Tibial nerve (tissue), 4 donors: ENCODE data around the gene COL1A1. TPM values are rescaled to one million over a fixed set of nuclear protein-coding genes. Genes with fewer than 3 reads are reported as not detected.

Source experiments
- DNase-seq, 2 donors: peaks; one replicate each; pipeline ENCODE4 v3.0.0-alpha.2; 2019; ENCODE audit warnings: low spot score in 2 of 2
- H3K27ac ChIP-seq, 4 donors: fragments of 200-600 bp; sonication (generic) in 3 of 4; one replicate each; pipeline ENCODE4 v1.5.1; 2017 to 2019; ENCODE audit warnings: mild to moderate bottlenecking in 1 of 4
- H3K27me3 ChIP-seq, 2 donors: fragments of 200-600 bp; sonication (generic) in 1 of 2; one replicate each; pipeline versions ENCODE4 v1.5.1 to v1.6.0; 2017 to 2019
- H3K36me3 ChIP-seq, 3 donors: fragments of 200-600 bp; sonication (generic); one replicate each; pipeline ENCODE4 v1.5.1; 2018 to 2019
- H3K4me1 ChIP-seq, 4 donors: fragments of 200-600 bp; sonication (generic) in 3 of 4; one replicate each; pipeline ENCODE4 v1.5.1; 2017 to 2019
- H3K4me3 ChIP-seq, 4 donors: fragments of 200-600 bp; sonication (generic) in 3 of 4; one replicate each; pipeline ENCODE4 v1.5.1; 2017 to 2019; ENCODE audit warnings: mild to moderate bottlenecking in 1 of 4, moderate library complexity in 1 of 4
- H3K9me3 ChIP-seq, 4 donors: fragments of 200-600 bp; sonication (generic) in 3 of 4; one replicate each; pipeline ENCODE4 v1.5.1; 2017 to 2019
- EP300 ChIP-seq, 2 donors: sonication (generic); formaldehyde crosslinking; IDR thresholded peaks; one replicate each; pipeline ENCODE4 v1.6.1; 2017; ENCODE audit warnings: antibody characterized with exemption in 2 of 2, mild to moderate bottlenecking in 1 of 2
- POLR2A ChIP-seq, 2 donors: fragments of 450-650 bp; IDR thresholded peaks; one replicate each; pipeline ENCODE4 v1.6.1; 2017; ENCODE audit warnings: antibody characterized with exemption in 2 of 2, mild to moderate bottlenecking in 2 of 2, moderate library complexity in 2 of 2
- WGBS, 2 donors: methylation state at CpG; one replicate each; pipeline ENCODE4 v1.1.5; 2018; 5-methylcytosine and 5-hydroxymethylcytosine counted together
- total RNA-seq, 4 donors: library from RNA; depleted of rRNA; stranded (reverse); fragments of >200 nt; gene quantifications; one replicate each; pipeline ENCODE4 v1.1.0, GENCODE V29; 2016
- TF ChIP-seq, protein P1 (sequence below), 5 experiments: fragments of 200-600 bp in 3 of 5; fragments of 450-650 bp in 2 of 5; sonication (generic) in 3 of 5; IDR thresholded peaks; one replicate each; pipeline ENCODE4 v1.5.1; 2016 to 2019; ENCODE audit warnings: antibody characterized with exemption in 5 of 5, mild to moderate bottlenecking in 3 of 5, moderate library complexity in 2 of 5

The COL1A1 gene
- total RNA-seq, 4 donors from 2014 or later, result 31.5 to 185 (median 73.0) TPM

GRCh38 chr17:50207792-50208567 is 6.5 kb upstream of the COL1A1 start:
- Histone ChIP-seq H3K4me3 (no peak overlapping the region), H3K4me1 (peaks cover 0 to 94% (median 41%) of the 10 kb centered on the region in 4 donors)
- WGBS, 2 donors, result 85 to 86% methylated on average over 8 of the region's 8 CpGs

DNA sequence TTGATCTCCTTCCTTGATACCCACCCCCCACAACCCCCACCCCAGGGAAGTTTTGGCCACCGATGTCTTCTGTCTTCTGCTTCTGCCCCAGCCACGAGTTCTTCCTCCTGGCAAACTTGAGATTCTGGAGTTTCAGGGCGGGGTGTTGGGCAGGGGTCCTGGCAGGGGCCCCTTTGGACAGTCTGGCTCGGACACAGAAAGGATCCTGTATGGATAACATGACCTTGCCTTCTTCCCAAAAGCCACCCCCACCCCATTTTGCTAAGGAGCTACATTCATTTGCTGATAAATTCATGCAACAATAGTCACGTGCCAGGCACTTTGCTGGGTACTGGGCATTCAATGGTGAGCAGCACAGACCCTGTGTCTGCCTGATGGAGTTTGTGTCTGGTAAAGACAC is 5.9 kb upstream of the COL1A1 start:
- WGBS, 2 donors, result 47 to 53% methylated on average over 5 of the region's 5 CpGs
- peaks cover 0 to 89% (median 42%) of the 10 kb centered on the region in 4 donors for H3K4me1 ChIP-seq
- peak overlapping the region; percentile 35 to 87 (median 42) for H3K27ac ChIP-seq
- no peak for TF ChIP-seq POLR2A (IDR thresholded peaks at IDR 0.05)
- TF ChIP-seq EP300 (IDR thresholded peaks at IDR 0.05), result no peak
- TF ChIP-seq, protein P1, sequence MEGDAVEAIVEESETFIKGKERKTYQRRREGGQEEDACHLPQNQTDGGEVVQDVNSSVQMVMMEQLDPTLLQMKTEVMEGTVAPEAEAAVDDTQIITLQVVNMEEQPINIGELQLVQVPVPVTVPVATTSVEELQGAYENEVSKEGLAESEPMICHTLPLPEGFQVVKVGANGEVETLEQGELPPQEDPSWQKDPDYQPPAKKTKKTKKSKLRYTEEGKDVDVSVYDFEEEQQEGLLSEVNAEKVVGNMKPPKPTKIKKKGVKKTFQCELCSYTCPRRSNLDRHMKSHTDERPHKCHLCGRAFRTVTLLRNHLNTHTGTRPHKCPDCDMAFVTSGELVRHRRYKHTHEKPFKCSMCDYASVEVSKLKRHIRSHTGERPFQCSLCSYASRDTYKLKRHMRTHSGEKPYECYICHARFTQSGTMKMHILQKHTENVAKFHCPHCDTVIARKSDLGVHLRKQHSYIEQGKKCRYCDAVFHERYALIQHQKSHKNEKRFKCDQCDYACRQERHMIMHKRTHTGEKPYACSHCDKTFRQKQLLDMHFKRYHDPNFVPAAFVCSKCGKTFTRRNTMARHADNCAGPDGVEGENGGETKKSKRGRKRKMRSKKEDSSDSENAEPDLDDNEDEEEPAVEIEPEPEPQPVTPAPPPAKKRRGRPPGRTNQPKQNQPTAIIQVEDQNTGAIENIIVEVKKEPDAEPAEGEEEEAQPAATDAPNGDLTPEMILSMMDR (IDR thresholded peaks at IDR 0.05), result no peak
- H3K27me3 ChIP-seq, result no peaks in the 10 kb centered on the region
- H3K4me3 ChIP-seq, result no peak overlapping the region
- DNase-seq, result peak in 1 of 2 donors; percentile 4
- H3K36me3 ChIP-seq, result no peaks in the 10 kb centered on the region
- no peaks in the 10 kb centered on the region for H3K9me3 ChIP-seq

More at GRCh38 chr17:50207792-50208567, 6.5 kb upstream of the COL1A1 start:
- Histone ChIP-seq H3K27me3 (no peaks in the 10 kb centered on the region), H3K9me3 (no peaks in the 10 kb centered on the region), H3K27ac (peak overlapping the region in 3 of 4 donors; percentile 35 to 87 (median 84)), H3K36me3 (no peaks in the 10 kb centered on the region)
- TF ChIP-seq, protein P1 (IDR thresholded peaks at IDR 0.05), result no peak
- TF ChIP-seq POLR2A (IDR thresholded peaks at IDR 0.05) (no peak), EP300 (IDR thresholded peaks at IDR 0.05) (no peak)
- DNase-seq, result peak in 1 of 2 donors; percentile 4

GRCh38 chr17:50206604-50207293 is 5.3 kb upstream of the COL1A1 start:
- Histone ChIP-seq H3K27ac (peak overlapping the region; percentile 35 to 95 (median 42)), H3K27me3 (peaks cover 0 to 1% of the 10 kb centered on the region in 2 donors), H3K9me3 (no peaks in the 10 kb centered on the region), H3K4me1 (peaks cover 0 to 88% (median 39%) of the 10 kb centered on the region in 4 donors), H3K4me3 (no peak overlapping the region), H3K36me3 (no peaks in the 10 kb centered on the region)
- peak in 1 of 2 donors; percentile 43 for DNase-seq
- WGBS, 2 donors, result 17 to 19% methylated on average over 18 of the region's 18 CpGs
- TF ChIP-seq EP300 (IDR thresholded peaks at IDR 0.05), result no peak
- TF ChIP-seq POLR2A (IDR thresholded peaks at IDR 0.05), result no peak
- TF ChIP-seq, protein P1 (IDR thresholded peaks at IDR 0.05), result no peak

DNA sequence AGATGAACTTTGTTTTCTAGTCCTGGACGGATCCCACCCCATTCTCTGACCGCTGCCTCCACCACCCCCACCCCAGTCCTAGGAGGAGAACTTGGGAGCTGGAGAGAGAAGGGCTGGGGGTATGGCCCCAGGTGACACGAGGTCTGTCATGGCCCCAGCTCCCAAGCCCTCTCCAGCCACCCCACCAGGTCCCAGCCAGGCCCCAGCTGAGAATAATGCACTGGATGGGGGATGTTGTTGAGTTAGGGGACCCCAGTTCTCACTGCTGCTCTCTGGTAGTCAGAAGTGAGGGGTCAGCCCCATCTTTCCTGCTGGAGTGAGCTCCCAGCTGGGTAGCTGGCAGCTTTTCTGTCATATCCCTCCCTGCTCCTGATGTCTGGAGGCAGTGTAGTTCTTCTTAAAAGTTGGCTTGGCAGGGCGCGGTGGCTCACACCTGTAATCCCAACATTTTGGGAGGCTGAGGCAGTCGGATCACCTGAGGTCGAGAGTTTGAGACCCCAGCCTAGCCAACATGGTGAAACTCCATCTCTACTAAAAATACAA is 4.6 kb upstream of the COL1A1 start:
- H3K27ac ChIP-seq, result peak overlapping the region; percentile 15 to 95 (median 65)
- H3K9me3 ChIP-seq, result no peaks in the 10 kb centered on the region
- TF ChIP-seq POLR2A (IDR thresholded peaks at IDR 0.05) (no peak), EP300 (IDR thresholded peaks at IDR 0.05) (no peak)
- TF ChIP-seq, protein P1 (IDR thresholded peaks at IDR 0.05), result no peak
- peaks cover 0 to 7% of the 10 kb centered on the region in 2 donors for H3K27me3 ChIP-seq
- peak in 1 of 2 donors; percentile 8 for DNase-seq
- 74 to 78% methylated on average over 7 of the region's 7 CpGs for whole genome bisulfite sequencing, 2 donors
- no peaks in the 10 kb centered on the region for H3K36me3 ChIP-seq
- no peak overlapping the region for H3K4me3 ChIP-seq
- peaks cover 0 to 82% (median 36%) of the 10 kb centered on the region in 4 donors for H3K4me1 ChIP-seq
